AG10803 (cell line): Measurements from ENCODE around the gene TOB2.
"Not testable (repeated sequence)": the region's sequence is repeated elsewhere in the genome, so short reads cannot be mapped to it uniquely, and the experiment has no call there.

Experiments used
- DNase-seq: peaks from one replicate; pipeline ENCODE4 v3.0.0; 2010; ENCODE audit warnings: low read depth
- H3K4me3 ChIP-seq: 2 replicates; pipeline ENCODE4 v1.5.1; 2011; ENCODE audit warnings: mild to moderate bottlenecking, low read length, control low read depth
- TF ChIP-seq, protein P1 (sequence below): conservative IDR thresholded peaks from 2 replicates; pipeline ENCODE4 v1.5.1; 2011; ENCODE audit warnings: mild to moderate bottlenecking, low read length, control low read depth, inconsistent platforms

The TOB2 gene

DNA sequence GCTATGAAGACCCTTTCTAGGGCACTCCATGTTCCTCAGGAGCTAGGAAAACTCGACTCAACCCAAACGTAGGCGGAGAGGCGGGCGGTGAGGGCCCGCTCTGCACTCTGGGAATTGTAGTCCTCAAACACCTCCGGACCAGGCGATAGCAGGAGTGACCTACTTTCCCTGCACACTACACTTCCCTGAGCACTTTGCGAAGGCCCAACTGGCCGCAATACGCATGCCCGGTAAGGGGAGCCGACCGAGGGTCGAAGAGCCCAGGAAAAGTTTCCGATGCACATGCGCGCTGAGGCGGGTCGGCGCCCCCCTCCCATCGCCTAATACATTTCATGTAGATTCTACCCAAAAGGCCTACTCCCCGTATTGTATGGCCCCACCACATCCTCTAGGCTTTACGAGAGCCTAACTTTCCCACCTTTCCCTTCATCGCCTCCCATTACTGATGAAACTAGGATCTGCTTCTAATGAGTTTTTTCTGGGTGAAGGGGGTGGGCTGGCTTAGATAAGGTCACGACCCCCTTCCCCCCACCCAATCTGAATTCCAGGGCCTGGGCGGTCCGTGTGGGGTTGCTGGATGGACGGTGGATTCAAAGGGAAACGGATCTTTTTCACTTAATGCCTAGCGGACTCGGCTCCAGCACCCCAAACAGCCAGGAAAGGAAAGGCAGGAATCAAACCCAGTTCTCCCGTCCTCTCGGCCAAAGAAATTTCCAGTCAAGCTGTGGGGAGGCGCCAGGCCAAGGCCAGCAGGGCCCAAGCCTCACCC is 2.1 kb downstream of the TOB2 start:
- H3K4me3 ChIP-seq: peak overlapping the region; percentile 98
- TF ChIP-seq, protein P1, sequence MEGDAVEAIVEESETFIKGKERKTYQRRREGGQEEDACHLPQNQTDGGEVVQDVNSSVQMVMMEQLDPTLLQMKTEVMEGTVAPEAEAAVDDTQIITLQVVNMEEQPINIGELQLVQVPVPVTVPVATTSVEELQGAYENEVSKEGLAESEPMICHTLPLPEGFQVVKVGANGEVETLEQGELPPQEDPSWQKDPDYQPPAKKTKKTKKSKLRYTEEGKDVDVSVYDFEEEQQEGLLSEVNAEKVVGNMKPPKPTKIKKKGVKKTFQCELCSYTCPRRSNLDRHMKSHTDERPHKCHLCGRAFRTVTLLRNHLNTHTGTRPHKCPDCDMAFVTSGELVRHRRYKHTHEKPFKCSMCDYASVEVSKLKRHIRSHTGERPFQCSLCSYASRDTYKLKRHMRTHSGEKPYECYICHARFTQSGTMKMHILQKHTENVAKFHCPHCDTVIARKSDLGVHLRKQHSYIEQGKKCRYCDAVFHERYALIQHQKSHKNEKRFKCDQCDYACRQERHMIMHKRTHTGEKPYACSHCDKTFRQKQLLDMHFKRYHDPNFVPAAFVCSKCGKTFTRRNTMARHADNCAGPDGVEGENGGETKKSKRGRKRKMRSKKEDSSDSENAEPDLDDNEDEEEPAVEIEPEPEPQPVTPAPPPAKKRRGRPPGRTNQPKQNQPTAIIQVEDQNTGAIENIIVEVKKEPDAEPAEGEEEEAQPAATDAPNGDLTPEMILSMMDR: no peak
- peak; percentile 94 for DNase-seq

DNA sequence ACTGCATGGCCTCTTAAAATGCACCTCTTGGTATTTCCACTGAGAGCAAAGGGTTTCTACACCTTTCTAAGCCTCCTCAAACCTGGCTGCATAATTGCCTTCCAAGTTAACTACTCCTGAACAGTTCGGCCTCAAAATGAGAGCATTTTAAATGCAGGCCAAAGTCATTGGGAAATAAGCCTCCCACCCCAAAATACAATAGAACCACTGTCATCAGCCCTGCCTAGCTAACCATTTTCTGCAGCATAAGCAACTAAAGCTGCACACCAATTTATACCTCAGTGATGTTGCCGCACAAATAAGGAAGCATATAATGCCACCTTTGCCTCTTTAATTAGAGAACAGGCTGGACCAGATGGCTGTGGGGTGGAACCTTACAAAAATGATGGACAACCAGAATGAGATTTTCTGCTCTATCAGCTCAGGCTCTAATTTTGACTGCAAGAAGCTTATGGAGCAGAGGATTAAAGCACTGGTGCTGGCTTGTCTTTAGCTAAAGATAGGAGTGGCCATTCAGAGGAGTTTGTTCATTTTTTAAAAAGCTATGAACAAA is 4.3 kb downstream of the TOB2 start:
- H3K4me3 ChIP-seq: no peak overlapping the region
- DNase-seq: no peak
- TF ChIP-seq, protein P1: no peak

- DNase-seq, H3K4me3 ChIP-seq: not testable (repeated sequence)
These were observed 6.1 kb downstream of the TOB2 start for GRCh38 chr22:41440511-41440910.

DNA sequence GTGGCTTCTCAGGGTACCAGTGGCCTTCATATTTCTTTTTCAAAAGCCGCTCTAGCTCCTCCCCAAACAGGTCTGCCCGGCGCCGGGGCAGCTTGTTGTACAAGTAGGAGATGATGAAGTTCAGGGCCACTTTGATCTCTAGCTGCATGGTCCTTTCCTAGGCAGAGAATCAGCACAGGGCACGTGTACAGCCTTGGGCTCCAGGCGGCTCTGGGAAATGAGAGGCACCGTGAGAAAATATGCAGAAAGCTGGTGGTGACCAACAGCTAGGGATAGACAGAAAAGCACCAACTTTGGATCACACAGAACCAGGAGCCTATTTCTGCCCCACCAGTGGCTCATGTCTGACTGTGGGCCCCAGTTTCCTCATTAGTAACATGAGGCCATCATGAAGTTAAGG is 9.4 kb downstream of the TOB2 start:
- no peak overlapping the region for H3K4me3 ChIP-seq
- TF ChIP-seq, protein P1: no peak
- DNase-seq: no peak

- no peak overlapping the region for H3K4me3 ChIP-seq
- TF ChIP-seq, protein P1: no peak
- no peak for DNase-seq
These were observed 10.1 kb downstream of the TOB2 start for GRCh38 chr22:41436322-41437113.

DNA sequence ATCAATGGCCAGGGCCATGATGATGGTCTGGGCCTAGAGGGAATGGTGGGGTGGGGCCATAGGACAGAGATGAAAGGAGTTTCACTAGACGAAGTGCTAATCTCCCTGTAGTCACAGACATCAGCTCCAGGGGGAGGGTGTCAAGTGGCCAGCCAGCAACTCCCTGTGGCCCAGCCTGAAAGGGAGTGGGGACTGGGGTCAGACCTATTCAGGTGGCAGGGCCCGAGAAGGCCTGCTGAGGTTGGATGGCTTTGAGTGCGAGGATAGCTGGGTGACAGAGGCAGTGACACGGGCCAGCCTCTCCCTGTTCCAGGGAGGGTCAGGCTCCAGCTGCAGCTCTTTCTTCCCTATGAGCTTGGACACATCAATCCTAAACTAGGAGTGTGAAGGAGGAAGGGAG is 11.0 kb downstream of the TOB2 start:
- no peak for DNase-seq
- H3K4me3 ChIP-seq: no peak overlapping the region
- TF ChIP-seq, protein P1: no peak

GRCh38 chr22:41434361-41435003 is 12.1 kb downstream of the TOB2 start:
- not testable (repeated sequence) for DNase-seq

GRCh38 chr22:41433480-41433879 is 13.1 kb downstream of the TOB2 start:
- not testable (repeated sequence) for H3K4me3 ChIP-seq
- peak; percentile 32 for DNase-seq

More at GRCh38 chr22:41434361-41435003, 12.1 kb downstream of the TOB2 start:
- H3K4me3 ChIP-seq: not testable (repeated sequence)
